ENCODE measurements around the gene IAPP. TPM values are rescaled to one million over a fixed set of nuclear protein-coding genes. Genes with fewer than 3 reads are reported as not detected.

Gene IAPP
- total RNA-seq, 4 donors from 2014 or later: not detected

- DNase-seq (no peak), ATAC-seq (no peak)
- H3K9me3 ChIP-seq: no peaks in the 10 kb centered on the region
- H3K27ac ChIP-seq: no peak within 1 kb of the TSS
- no peak for TF ChIP-seq CTCF (IDR thresholded peaks at IDR 0.05 in 4 of 5, conservative IDR thresholded peaks at IDR 0.05 in 1 of 5)
- no peak for TF ChIP-seq POLR2A (IDR thresholded peaks at IDR 0.05)
- H3K4me3 ChIP-seq: no peak within 1 kb of the TSS
- H3K4me1 ChIP-seq: no peaks in the 10 kb centered on the region
- H3K36me3 ChIP-seq: no peaks in the 10 kb centered on the region
- no peaks in the 10 kb centered on the region for H3K27me3 ChIP-seq
- intact Hi-C loops (cut with DNase I; ENCODE audit: low total_unique reads): no loop called here
- in situ Hi-C loops (cut with MboI; ENCODE audit: low sequenced_read_pairs in 4 of 4): loop anchor here in 1 of 4 donors (25.0 kb wide), 1 partner anchor 98 kb away; no protein-coding TSS in a partner anchor
Measured at GRCh38 chr12:21334771-21335325, 37.9 kb upstream of the IAPP start, which contains the start of gene SLCO1A2. TSS of gene SLCO1A2 (minus strand) at chr12:21334917. CDS start at chr12:21334647, 270 bp downstream.

GRCh38 chr12:21336656-21337055 lies 36.0 kb upstream of the IAPP start:
- TF ChIP-seq POLR2A (IDR thresholded peaks at IDR 0.05) (no peak), CTCF (IDR thresholded peaks at IDR 0.05 in 4 of 5, conservative IDR thresholded peaks at IDR 0.05 in 1 of 5) (no peak)
- ATAC-seq (no peak), DNase-seq (no peak)
- Histone ChIP-seq H3K9me3 (no peaks in the 10 kb centered on the region), H3K4me3 (no peak overlapping the region), H3K27me3 (no peaks in the 10 kb centered on the region), H3K36me3 (no peaks in the 10 kb centered on the region), H3K27ac (no peak overlapping the region), H3K4me1 (no peaks in the 10 kb centered on the region)
- in situ Hi-C loops (cut with MboI; ENCODE audit: low sequenced_read_pairs in 4 of 4): loop anchor here in 1 of 4 donors (25.0 kb wide), 1 partner anchor 99 kb away; no protein-coding TSS in a partner anchor
- intact Hi-C loops (cut with DNase I; ENCODE audit: low total_unique reads): no loop called here

GRCh38 chr12:21337453-21337852 lies 35.2 kb upstream of the IAPP start:
- Histone ChIP-seq H3K4me3 (no peak overlapping the region), H3K27ac (no peak overlapping the region), H3K9me3 (no peaks in the 10 kb centered on the region), H3K36me3 (no peaks in the 10 kb centered on the region), H3K4me1 (no peaks in the 10 kb centered on the region), H3K27me3 (no peaks in the 10 kb centered on the region)
- no peak for ATAC-seq
- intact Hi-C loops (cut with DNase I; ENCODE audit: low total_unique reads): no loop called here
- in situ Hi-C loops (cut with MboI; ENCODE audit: low sequenced_read_pairs in 4 of 4): loop anchor here in 1 of 4 donors (25.0 kb wide), 1 partner anchor 100 kb away; no protein-coding TSS in a partner anchor
- no peak for DNase-seq
- TF ChIP-seq POLR2A (IDR thresholded peaks at IDR 0.05) (no peak), CTCF (IDR thresholded peaks at IDR 0.05 in 4 of 5, conservative IDR thresholded peaks at IDR 0.05 in 1 of 5) (no peak)

GRCh38 chr12:21337959-21338744 lies 34.5 kb upstream of the IAPP start:
- in situ Hi-C loops (cut with MboI; ENCODE audit: low sequenced_read_pairs in 4 of 4) (loop anchor here in 1 of 4 donors (25.0 kb wide), 1 partner anchor 101 kb away; no protein-coding TSS in a partner anchor), intact Hi-C loops (cut with DNase I; ENCODE audit: low total_unique reads) (no loop called here)
- H3K27me3 ChIP-seq: no peaks in the 10 kb centered on the region
- TF ChIP-seq CTCF (IDR thresholded peaks at IDR 0.05 in 4 of 5, conservative IDR thresholded peaks at IDR 0.05 in 1 of 5) (no peak), POLR2A (IDR thresholded peaks at IDR 0.05) (no peak)
- H3K36me3 ChIP-seq: no peaks in the 10 kb centered on the region
- DNase-seq: no peak
- no peak overlapping the region for H3K27ac ChIP-seq
- no peak for ATAC-seq
- H3K9me3 ChIP-seq: no peaks in the 10 kb centered on the region
- H3K4me3 ChIP-seq: no peak overlapping the region
- no peaks in the 10 kb centered on the region for H3K4me1 ChIP-seq
